Gastrocnemius medialis (tissue), 4 donors: ENCODE data around the gene FAM219A. TPM values are rescaled to one million over a fixed set of nuclear protein-coding genes. Genes with fewer than 3 reads are reported as not detected.

Source experiments
- ATAC-seq, 2 donors: fragments of 150-250 bp; one replicate each; pipeline ENCODE4 v1.9.1; 2016
- DNase-seq, 2 donors: peaks; one replicate each; pipeline ENCODE4 v3.0.0-alpha.2; 2019
- H3K27ac ChIP-seq, 4 donors: fragments of 200-600 bp; sonication (generic); 1 replicate in 1 of 4; 2 replicates in 3 of 4; pipeline ENCODE4 v1.5.1; 2016 to 2018; ENCODE audit warnings: mild to moderate bottlenecking in 2 of 4, moderate library complexity in 1 of 4
- H3K27me3 ChIP-seq, 3 donors: fragments of 200-600 bp; sonication (generic) in 2 of 3; 1 replicate in 1 of 3; 2 replicates in 2 of 3; pipeline versions ENCODE4 v1.5.1 to v1.6.0; 2016 to 2019; ENCODE audit warnings: mild to moderate bottlenecking in 1 of 3, moderate library complexity in 1 of 3
- H3K36me3 ChIP-seq, 2 donors: fragments of 200-600 bp; sonication (generic) in 1 of 2; one replicate each; pipeline ENCODE4 v1.5.1; 2017 to 2018
- H3K4me1 ChIP-seq, 2 donors: fragments of 200-600 bp; sonication (generic) in 1 of 2; one replicate each; pipeline ENCODE4 v1.5.1; 2016 to 2017; ENCODE audit warnings: mild to moderate bottlenecking in 2 of 2
- H3K4me3 ChIP-seq, 4 donors: fragments of 200-600 bp; sonication (generic) in 3 of 4; 1 replicate in 1 of 4; 2 replicates in 3 of 4; pipeline ENCODE4 v1.5.1; 2016 to 2019; ENCODE audit warnings: mild to moderate bottlenecking in 2 of 4
- H3K9me3 ChIP-seq, 3 donors: fragments of 200-600 bp; sonication (generic) in 2 of 3; 1 replicate in 1 of 3; 2 replicates in 2 of 3; pipeline ENCODE4 v1.5.1; 2016 to 2019
- CTCF ChIP-seq, 5 experiments: fragments of 450-650 bp in 3 of 5; fragments of 200-600 bp in 2 of 5; sonication (generic) in 2 of 5; IDR thresholded peaks in 4 of 5; conservative IDR thresholded peaks in 1 of 5; 1 replicate in 4 of 5; 2 replicates in 1 of 5; pipeline ENCODE4 v1.5.1; 2016 to 2019; ENCODE audit warnings: antibody characterized with exemption in 5 of 5, mild to moderate bottlenecking in 3 of 5, moderate library complexity in 3 of 5
- POLR2A ChIP-seq, 2 donors: fragments of 450-650 bp; IDR thresholded peaks; one replicate each; pipeline ENCODE4 v1.6.1; 2017; ENCODE audit warnings: antibody characterized with exemption in 2 of 2, mild to moderate bottlenecking in 2 of 2, moderate library complexity in 2 of 2
- in situ Hi-C, 4 donors: fragments of 200-750 bp; cut with MboI; loops; one replicate each; pipeline versions ENCODE4 v1.15.0 to v1.8.0; 2017; ENCODE audit warnings: low sequenced_read_pairs in 4 of 4
- intact Hi-C: fragments of 100-400 bp; cut with DNase I; formaldehyde crosslinking; loops from one replicate; pipeline ENCODE4 v1.15.1; 2023; ENCODE audit warnings: low total_unique reads
- total RNA-seq, 4 donors: library from RNA; depleted of rRNA; stranded (reverse); fragments of >200 nt; gene quantifications; one replicate each; pipeline versions ENCODE4 v1.1.0 to v1.2.3, GENCODE V29; 2016

The FAM219A gene
- total RNA-seq, 4 donors from 2014 or later = 29.5 to 58.4 (median 41.8) TPM

DNA sequence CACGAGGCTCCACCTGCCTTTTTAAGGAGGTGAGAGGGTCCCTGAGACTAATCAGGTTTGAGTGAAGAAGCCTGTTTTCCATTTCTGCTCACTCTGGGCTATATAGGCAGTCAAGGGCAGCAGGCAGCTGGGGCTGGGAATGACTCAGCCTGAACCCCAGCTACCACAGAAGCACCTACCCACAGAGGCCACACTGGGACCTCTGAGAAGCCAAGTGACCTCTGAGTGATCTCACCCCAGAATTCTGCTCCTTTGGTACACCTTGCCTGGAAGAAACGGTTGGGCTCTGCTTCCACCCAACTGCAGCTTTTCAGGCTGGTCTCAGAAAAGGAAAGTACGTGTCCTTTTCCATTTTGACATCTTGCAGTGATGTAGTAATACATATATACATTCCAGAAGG, 6.8 kb downstream of the FAM219A start:
- Histone ChIP-seq H3K4me3 (no peak overlapping the region), H3K27me3 (no peaks in the 10 kb centered on the region), H3K4me1 (peaks cover 74 to 89% of the 10 kb centered on the region in 2 donors), H3K36me3 (no peaks in the 10 kb centered on the region), H3K27ac (peak overlapping the region; percentile 14 to 73 (median 49)), H3K9me3 (no peaks in the 10 kb centered on the region)
- TF ChIP-seq POLR2A (IDR thresholded peaks at IDR 0.05) = no peak
- no peak for TF ChIP-seq CTCF (IDR thresholded peaks at IDR 0.05 in 4 of 5, conservative IDR thresholded peaks at IDR 0.05 in 1 of 5)
- intact Hi-C loops (loop anchor here (5.0 to 10.0 kb wide), 2 partner anchors 51 to 663 kb away; partner anchors contain the start of gene ATOSB), in situ Hi-C loops (no loop called here)
- DNase-seq (no peak), ATAC-seq (no peak)

DNA sequence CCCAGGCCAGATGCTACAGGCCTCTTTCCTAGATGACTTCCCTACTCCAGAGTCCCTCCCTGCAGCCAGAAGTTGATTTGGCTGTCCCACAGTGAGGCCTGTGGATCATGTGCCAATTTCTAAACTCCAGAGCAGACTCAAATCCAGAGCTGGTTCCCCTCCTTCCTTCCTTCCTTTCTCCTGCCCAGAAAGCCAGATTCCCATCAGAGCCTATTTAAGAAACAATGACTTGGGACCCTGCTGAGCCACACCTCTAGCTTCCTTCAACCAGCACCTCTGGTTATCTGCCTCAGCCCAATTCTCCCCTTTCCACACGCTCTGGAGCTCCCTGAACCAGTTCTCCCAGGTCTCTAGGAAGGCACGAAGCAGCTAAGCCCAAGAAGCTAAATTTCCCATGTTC, 7.2 kb downstream of the FAM219A start:
- Histone ChIP-seq H3K36me3 (no peaks in the 10 kb centered on the region), H3K27ac (peak overlapping the region; percentile 14 to 73 (median 49)), H3K4me3 (no peak overlapping the region), H3K27me3 (no peaks in the 10 kb centered on the region), H3K9me3 (no peaks in the 10 kb centered on the region), H3K4me1 (peaks cover 74 to 89% of the 10 kb centered on the region in 2 donors)
- intact Hi-C loops = loop anchor here (5.0 to 10.0 kb wide), 2 partner anchors 51 to 664 kb away; partner anchors contain the start of gene ATOSB
- ATAC-seq (peak in 1 of 2 donors; percentile 20), DNase-seq (no peak)
- TF ChIP-seq CTCF (IDR thresholded peaks at IDR 0.05 in 4 of 5, conservative IDR thresholded peaks at IDR 0.05 in 1 of 5) = no peak
- no peak for TF ChIP-seq POLR2A (IDR thresholded peaks at IDR 0.05)
- in situ Hi-C loops = no loop called here

GRCh38 chr9:34450644-34451043, 7.7 kb downstream of the FAM219A start:
- Histone ChIP-seq H3K27ac (peak overlapping the region; percentile 14 to 73 (median 49)), H3K4me3 (no peak overlapping the region), H3K36me3 (no peaks in the 10 kb centered on the region), H3K4me1 (peaks cover 72 to 86% of the 10 kb centered on the region in 2 donors), H3K27me3 (no peaks in the 10 kb centered on the region), H3K9me3 (no peaks in the 10 kb centered on the region)
- in situ Hi-C loops = no loop called here
- DNase-seq (peak in 1 of 2 donors; percentile 17), ATAC-seq (peak; percentile 55 to 74)
- no peak for TF ChIP-seq CTCF (IDR thresholded peaks at IDR 0.05 in 4 of 5, conservative IDR thresholded peaks at IDR 0.05 in 1 of 5)
- TF ChIP-seq POLR2A (IDR thresholded peaks at IDR 0.05) = no peak
- intact Hi-C loops = loop anchor here (5.0 to 10.0 kb wide), 2 partner anchors 52 to 664 kb away; partner anchors contain the start of gene ATOSB

DNA sequence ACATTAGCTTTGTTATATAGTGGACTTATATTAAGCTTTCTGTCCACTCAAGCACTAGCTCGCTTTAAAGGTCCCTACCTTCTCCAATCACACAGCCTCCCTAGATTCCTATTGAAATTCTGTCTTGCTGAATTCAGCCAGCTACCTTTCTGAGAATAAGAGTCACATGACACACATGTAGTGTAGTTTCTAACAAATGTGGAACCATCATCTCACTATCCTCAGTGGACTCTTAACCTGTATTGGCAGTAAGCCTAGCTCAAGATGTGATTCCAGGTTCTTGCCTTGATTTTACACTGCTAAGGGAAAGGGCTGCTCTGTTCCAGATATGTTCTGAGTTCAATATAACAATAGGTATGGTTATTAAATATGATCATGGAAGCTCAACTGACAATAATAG, 11.4 kb downstream of the FAM219A start:
- H3K36me3 ChIP-seq = no peaks in the 10 kb centered on the region
- no peak for ATAC-seq
- TF ChIP-seq POLR2A (IDR thresholded peaks at IDR 0.05) (no peak), CTCF (IDR thresholded peaks at IDR 0.05 in 4 of 5, conservative IDR thresholded peaks at IDR 0.05 in 1 of 5) (no peak)
- intact Hi-C loops = no loop called here
- peak overlapping the region in 1 of 4 donors; percentile 39 for H3K27ac ChIP-seq
- no peak for DNase-seq
- no peaks in the 10 kb centered on the region for H3K27me3 ChIP-seq
- no peak overlapping the region for H3K4me3 ChIP-seq
- no peaks in the 10 kb centered on the region for H3K9me3 ChIP-seq
- in situ Hi-C loops = no loop called here
- H3K4me1 ChIP-seq = peaks cover 59 to 75% of the 10 kb centered on the region in 2 donors

DNA sequence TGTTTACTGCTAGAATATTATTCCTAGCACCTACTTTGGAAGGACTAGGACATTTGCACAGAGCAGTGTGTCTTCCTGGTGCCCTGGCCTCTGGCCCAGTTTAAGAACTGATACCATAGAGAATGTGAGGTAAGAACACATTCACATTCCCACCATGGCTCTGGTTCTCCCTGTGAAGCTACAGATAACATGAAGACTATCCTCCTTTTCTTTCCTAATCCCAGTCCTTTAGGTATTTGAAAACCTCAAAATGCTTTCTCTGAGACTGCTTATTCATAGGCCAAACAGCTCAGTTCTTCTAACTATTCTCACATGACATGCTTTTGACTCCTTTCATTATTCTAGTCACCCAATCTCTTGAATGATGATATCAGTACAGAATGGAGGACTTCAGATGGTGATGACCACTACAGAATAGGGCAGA, 11.9 kb downstream of the FAM219A start:
- in situ Hi-C loops (no loop called here), intact Hi-C loops (no loop called here)
- Histone ChIP-seq H3K27ac (peak overlapping the region in 1 of 4 donors; percentile 39), H3K36me3 (no peaks in the 10 kb centered on the region), H3K9me3 (no peaks in the 10 kb centered on the region), H3K4me3 (no peak overlapping the region), H3K27me3 (no peaks in the 10 kb centered on the region), H3K4me1 (peaks cover 56 to 75% of the 10 kb centered on the region in 2 donors)
- DNase-seq (no peak), ATAC-seq (peak; percentile 51 to 52)
- TF ChIP-seq CTCF (IDR thresholded peaks at IDR 0.05 in 4 of 5, conservative IDR thresholded peaks at IDR 0.05 in 1 of 5) (no peak), POLR2A (IDR thresholded peaks at IDR 0.05) (no peak)
